GM12878 (cell line): ENCODE results near the gene SLC4A2. TPM values are rescaled to one million over a fixed set of nuclear protein-coding genes. Genes with fewer than 3 reads are reported as not detected.

ENCODE experiments used
- ATAC-seq: fragments of 200-7000 bp; cut with Tn5 transposase; 3 replicates; pipeline ENCODE4 v1.9.1; 2020; ENCODE audit warnings: mild to moderate bottlenecking, moderate library complexity
- Bru-seq: library from RNA; stranded (reverse); fragments of 400-500 nt; gene quantifications from one replicate; lab custom pipeline; 2021; lab: Mats Ljungman, UMichigan
- BruChase-seq, 2 experiments: library from RNA; stranded (reverse); fragments of 400-500 nt; gene quantifications; one replicate each; lab custom pipeline; 2021; lab: Mats Ljungman, UMichigan
- BruUV-seq: library from RNA; stranded (reverse); fragments of 400-500 nt; replicated peaks from 2 replicates; lab custom pipeline; 2021; lab: Mats Ljungman, UMichigan
- CTCF ChIA-PET: fragments of 300-600 bp; sonication (Branson Sonifier 250); formaldehyde crosslinking; extraction: SDS; loops from one replicate; lab custom pipeline; 2021; ENCODE audit warnings: inconsistent platforms; lab: Yijun Ruan, JAX
- POLR2A ChIA-PET: fragments of 350-600 bp; formaldehyde crosslinking; extraction: SDS; loops from one replicate; lab custom pipeline; 2021; ENCODE audit warnings: inconsistent platforms; lab: Charles Lee
- RAD21 ChIA-PET: fragments of 300-600 bp; sonication (Branson Sonifier 250); formaldehyde crosslinking; loops from one replicate; lab custom pipeline; 2023; ENCODE audit warnings: antibody characterized with exemption; ENCODE audit not compliant: unreplicated experiment; lab: Charles Lee
- SMC1A ChIA-PET: fragments of 300-600 bp; sonication (Branson Sonifier 250); formaldehyde crosslinking; loops from one replicate; lab custom pipeline; 2023; ENCODE audit not compliant: unreplicated experiment, uncharacterized antibody; lab: Charles Lee
- DNase-seq: peaks from one replicate; pipeline ENCODE4 v3.0.0-alpha.2; 2011; ENCODE audit warnings: low read depth, low spot score
- FAIRE-seq: peaks from 3 replicates; lab custom pipeline; 2011; peaks lifted over from hg19 to GRCh38; lab: Jason Lieb, UNC
- H2AFZ ChIP-seq: 2 replicates; pipeline ENCODE4 v1.6.0; 2011; ENCODE audit warnings: low read depth, low read length, control low read depth; ENCODE audit not compliant: control insufficient read depth
- H3K27ac ChIP-seq: 2 replicates; pipeline ENCODE4 v1.5.1; 2011; ENCODE audit warnings: control low read depth; ENCODE audit not compliant: control insufficient read depth, insufficient read depth
- H3K27me3 ChIP-seq, 2 experiments: replicated peaks in 1 of 2; 2 replicates each; pipeline versions ENCODE4 v1.6.0 to v1.6.1; 2011; ENCODE audit warnings: low read length in 1 of 2; ENCODE audit not compliant: control insufficient read depth in 2 of 2, insufficient read depth in 2 of 2
- H3K36me3 ChIP-seq, 2 experiments: 2 replicates each; pipeline ENCODE4 v1.5.1; 2011; ENCODE audit warnings: low read length in 1 of 2; ENCODE audit not compliant: control insufficient read depth in 2 of 2, insufficient read depth in 2 of 2
- H3K4me1 ChIP-seq: 2 replicates; pipeline ENCODE4 v1.6.1; 2011; ENCODE audit warnings: mild to moderate bottlenecking, low read length, moderate library complexity, mixed read lengths; ENCODE audit not compliant: control insufficient read depth, insufficient read depth
- H3K4me2 ChIP-seq: 2 replicates; pipeline ENCODE4 v1.6.0; 2011; ENCODE audit warnings: control low read depth; ENCODE audit not compliant: control insufficient read depth, insufficient read depth
- H3K4me3 ChIP-seq: fragments of 200-600 bp; sonication (generic); 2 replicates; pipeline ENCODE4 v1.5.1; 2016
- H3K79me2 ChIP-seq: 2 replicates; pipeline ENCODE4 v1.6.0; 2011; ENCODE audit warnings: low read length; ENCODE audit not compliant: control insufficient read depth, insufficient read depth
- H3K9ac ChIP-seq: 2 replicates; pipeline ENCODE4 v1.8.0; 2011; ENCODE audit warnings: low read length, control low read depth, mixed read lengths; ENCODE audit not compliant: control insufficient read depth, insufficient read depth
- H3K9me3 ChIP-seq: replicated peaks from 3 replicates; pipeline ENCODE4 v1.5.1; 2011; ENCODE audit warnings: mild to moderate bottlenecking, low read length; ENCODE audit not compliant: control insufficient read depth, insufficient read depth
- H4K20me1 ChIP-seq: 2 replicates; pipeline ENCODE4 v1.6.0; 2011; ENCODE audit not compliant: control insufficient read depth, insufficient read depth
- CBX5 ChIP-seq: sonication (generic); IDR thresholded peaks from 2 replicates; pipeline ENCODE4 v1.6.1; 2016; ENCODE audit warnings: low read depth, moderate library complexity, mild to moderate bottlenecking, inconsistent platforms
- EGR1 ChIP-seq, 2 experiments: IDR thresholded peaks; 1 replicate in 1 of 2; 2 replicates in 1 of 2; pipeline ENCODE4 v1.6.1; 2011 to 2012; ENCODE audit warnings: low read depth in 2 of 2, low read length in 2 of 2, borderline replicate concordance in 1 of 2, mild to moderate bottlenecking in 1 of 2, moderate library complexity in 1 of 2
- EP300 ChIP-seq, 2 experiments: fragments of 150-350 bp in 1 of 2; IDR thresholded peaks; 2 replicates each; pipeline ENCODE4 v1.6.1; 2011 to 2012; ENCODE audit warnings: low read depth in 2 of 2, low read length in 2 of 2, borderline replicate concordance in 1 of 2, improper control_type of control experiment in 1 of 2, inconsistent platforms in 1 of 2; ENCODE audit not compliant: control insufficient read depth in 1 of 2
- EZH2 ChIP-seq: IDR thresholded peaks from 2 replicates; pipeline ENCODE4 v1.6.1; 2012; ENCODE audit warnings: low read depth, mild to moderate bottlenecking, control low read depth, inconsistent platforms, low read length, borderline replicate concordance; ENCODE audit not compliant: control insufficient read depth
- FOXM1 ChIP-seq: IDR thresholded peaks from 2 replicates; pipeline ENCODE4 v1.6.1; 2012; ENCODE audit warnings: low read depth, mild to moderate bottlenecking, inconsistent platforms, low read length, moderate library complexity
- HDGF ChIP-seq: fragments of 450-650 bp; IDR thresholded peaks from 2 replicates; pipeline ENCODE4 v1.6.1; 2016; ENCODE audit warnings: antibody characterized with exemption
- NR2F1 ChIP-seq: fragments of 450-650 bp; conservative IDR thresholded peaks from 2 replicates; pipeline ENCODE4 v1.6.1; 2017; ENCODE audit warnings: mild to moderate bottlenecking
- POLR2AphosphoS5 ChIP-seq: IDR thresholded peaks from 2 replicates; pipeline ENCODE4 v1.6.1; 2011; ENCODE audit warnings: mild to moderate bottlenecking, low read length, inconsistent platforms
- RCOR1 ChIP-seq: conservative IDR thresholded peaks from 2 replicates; pipeline ENCODE4 v1.6.1; 2012; ENCODE audit warnings: low read depth, low read length, improper control_type of control experiment
- TCF7 ChIP-seq: IDR thresholded peaks from 2 replicates; pipeline ENCODE4 v1.6.1; 2014; ENCODE audit warnings: antibody characterized with exemption, borderline replicate concordance
- WGBS: methylation state at CpG from one replicate; pipeline ENCODE4 v1.1.6; 2016; ENCODE audit warnings: low lambda C conversion rate; ENCODE audit not compliant: insufficient replicate concordance, insufficient coverage; ENCODE audit errors: missing lambda C conversion rate; 5-methylcytosine and 5-hydroxymethylcytosine counted together
- in situ Hi-C: fragments of 300-500 bp; cut with MboI; formaldehyde crosslinking; loops from 9 replicates; pipeline ENCODE4 v1.14.3; 2018; ENCODE audit warnings: mixed read lengths
- intact Hi-C: fragments of 100-400 bp; cut with micrococcal nuclease; formaldehyde crosslinking; loops from one replicate; pipeline ENCODE4 v1.14.2; 2022; ENCODE audit not compliant: unreplicated experiment
- long read RNA-seq, 2 experiments: library from polyadenylated mRNA; unstranded; transcript quantifications; one replicate each; pipeline ENCODE4 v2.0.0, GENCODE V29; 2019 to 2020
- polyA minus RNA-seq, 3 experiments: library from RNA; depleted of rRNA, polyadenylated mRNA; stranded (reverse); fragments of >200 nt; gene quantifications; 2 replicates each; pipeline ENCODE4 v1.2.3, GENCODE V29; 2011
- polyA plus RNA-seq, 11 experiments: library from polyadenylated mRNA; depleted of rRNA in 4 of 11; unstranded in 6 of 11; stranded (reverse) in 5 of 11; fragments of >200 nt; fragmentation: Nextera tagmentation in 4 of 11; fragmentation: Illumina TruSeq in 1 of 11; extraction: Ambion mirVana in 4 of 11; extraction: Trizol in 1 of 11; gene quantifications; 1 replicate in 1 of 11; 2 replicates in 10 of 11; pipeline versions ENCODE4 v1.2.1 to v1.2.3, GENCODE V29; 2011 to 2016; ENCODE audit warnings: inconsistent platforms in 2 of 11, missing spikeins in 2 of 11, low read depth in 1 of 11
- total RNA-seq, 4 experiments: library from RNA; depleted of rRNA in 3 of 4; stranded (reverse); fragments of >200 nt in 3 of 4; fragmentation: Illumina TruSeq in 1 of 4; extraction: Trizol in 1 of 4; gene quantifications; 2 replicates each; pipeline versions ENCODE4 v1.2.1 to v1.2.3, GENCODE V29; 2013 to 2021
- TF ChIP-seq, protein P1 (sequence below): fragments of 450-650 bp; conservative IDR thresholded peaks from 2 replicates; pipeline ENCODE4 v1.6.1; 2017; ENCODE audit warnings: mild to moderate bottlenecking, moderate library complexity

The SLC4A2 gene, protein sequence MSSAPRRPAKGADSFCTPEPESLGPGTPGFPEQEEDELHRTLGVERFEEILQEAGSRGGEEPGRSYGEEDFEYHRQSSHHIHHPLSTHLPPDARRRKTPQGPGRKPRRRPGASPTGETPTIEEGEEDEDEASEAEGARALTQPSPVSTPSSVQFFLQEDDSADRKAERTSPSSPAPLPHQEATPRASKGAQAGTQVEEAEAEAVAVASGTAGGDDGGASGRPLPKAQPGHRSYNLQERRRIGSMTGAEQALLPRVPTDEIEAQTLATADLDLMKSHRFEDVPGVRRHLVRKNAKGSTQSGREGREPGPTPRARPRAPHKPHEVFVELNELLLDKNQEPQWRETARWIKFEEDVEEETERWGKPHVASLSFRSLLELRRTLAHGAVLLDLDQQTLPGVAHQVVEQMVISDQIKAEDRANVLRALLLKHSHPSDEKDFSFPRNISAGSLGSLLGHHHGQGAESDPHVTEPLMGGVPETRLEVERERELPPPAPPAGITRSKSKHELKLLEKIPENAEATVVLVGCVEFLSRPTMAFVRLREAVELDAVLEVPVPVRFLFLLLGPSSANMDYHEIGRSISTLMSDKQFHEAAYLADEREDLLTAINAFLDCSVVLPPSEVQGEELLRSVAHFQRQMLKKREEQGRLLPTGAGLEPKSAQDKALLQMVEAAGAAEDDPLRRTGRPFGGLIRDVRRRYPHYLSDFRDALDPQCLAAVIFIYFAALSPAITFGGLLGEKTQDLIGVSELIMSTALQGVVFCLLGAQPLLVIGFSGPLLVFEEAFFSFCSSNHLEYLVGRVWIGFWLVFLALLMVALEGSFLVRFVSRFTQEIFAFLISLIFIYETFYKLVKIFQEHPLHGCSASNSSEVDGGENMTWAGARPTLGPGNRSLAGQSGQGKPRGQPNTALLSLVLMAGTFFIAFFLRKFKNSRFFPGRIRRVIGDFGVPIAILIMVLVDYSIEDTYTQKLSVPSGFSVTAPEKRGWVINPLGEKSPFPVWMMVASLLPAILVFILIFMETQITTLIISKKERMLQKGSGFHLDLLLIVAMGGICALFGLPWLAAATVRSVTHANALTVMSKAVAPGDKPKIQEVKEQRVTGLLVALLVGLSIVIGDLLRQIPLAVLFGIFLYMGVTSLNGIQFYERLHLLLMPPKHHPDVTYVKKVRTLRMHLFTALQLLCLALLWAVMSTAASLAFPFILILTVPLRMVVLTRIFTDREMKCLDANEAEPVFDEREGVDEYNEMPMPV
- 37.3 and 42.1 TPM in 2 replicates for total RNA-seq (2013; cell fraction: nucleolus; rRNA removed)
- total RNA-seq (2014; rRNA removed) (50.7 and 51.0 TPM in 2 replicates), total RNA-seq (2014; rRNA removed; fragmentation: Illumina TruSeq; extraction: Trizol) (15.6 and 17.4 TPM in 2 replicates), total RNA-seq (2021) (69.1 and 78.6 TPM in 2 replicates), polyA plus RNA-seq (2011; rRNA removed) (10.8 and 25.8 TPM in 2 replicates), polyA plus RNA-seq (2014; fragmentation: Illumina TruSeq; extraction: Trizol) (2.9 and 21.9 TPM in 2 replicates), polyA plus RNA-seq (2014; fragmentation: Nextera tagmentation; extraction: Ambion mirVana) (10 to 100 TPM in 1 of 2 experiments, 1 to 10 TPM in 1; 2.7 to 12.1 TPM), polyA plus RNA-seq (2014; rRNA removed) (63.8 and 68.7 TPM in 2 replicates), polyA plus RNA-seq (2016; fragmentation: Nextera tagmentation; extraction: Ambion mirVana) (10 to 100 TPM; 34.4 to 38.9 TPM), polyA minus RNA-seq (2011; rRNA and poly(A)+ RNA removed) (10.8 and 27.9 TPM in 2 replicates), Bru-seq, nascent RNA (percentile 57 among the genes with signal in this experiment), BruChase-seq, experiment 1, labeled RNA remaining after a 6-hour chase (percentile 75 among the genes with signal in this experiment), BruChase-seq, experiment 2, labeled RNA remaining after a 2-hour chase (percentile 71 among the genes with signal in this experiment)
- polyA plus RNA-seq (2011; ENCODE audit: low read depth): 14.2 TPM
- polyA plus RNA-seq (2011; cell fraction: cytosol; rRNA removed): 32.2 and 35.6 TPM in 2 replicates
- 168 and 199 TPM in 2 replicates for polyA plus RNA-seq (2011; cell fraction: nucleus; rRNA removed)
- 46.6 and 51.1 TPM in 2 replicates for polyA plus RNA-seq (2012)
- polyA minus RNA-seq (2011; cell fraction: cytosol; rRNA and poly(A)+ RNA removed): 10.4 and 11.4 TPM in 2 replicates
- polyA minus RNA-seq (2011; cell fraction: nucleus; rRNA and poly(A)+ RNA removed): 46.8 and 68.3 TPM in 2 replicates
- long read RNA-seq, experiment 1, full-length matches to known transcripts: 1 of 4 reads
- long read RNA-seq, experiment 1, partial matches to known transcripts: 2 of 4 reads
- long read RNA-seq, experiment 1, other reads (novel, unspliced or antisense): 1 of 4 reads
- long read RNA-seq, experiment 2: 0 reads

DNA sequence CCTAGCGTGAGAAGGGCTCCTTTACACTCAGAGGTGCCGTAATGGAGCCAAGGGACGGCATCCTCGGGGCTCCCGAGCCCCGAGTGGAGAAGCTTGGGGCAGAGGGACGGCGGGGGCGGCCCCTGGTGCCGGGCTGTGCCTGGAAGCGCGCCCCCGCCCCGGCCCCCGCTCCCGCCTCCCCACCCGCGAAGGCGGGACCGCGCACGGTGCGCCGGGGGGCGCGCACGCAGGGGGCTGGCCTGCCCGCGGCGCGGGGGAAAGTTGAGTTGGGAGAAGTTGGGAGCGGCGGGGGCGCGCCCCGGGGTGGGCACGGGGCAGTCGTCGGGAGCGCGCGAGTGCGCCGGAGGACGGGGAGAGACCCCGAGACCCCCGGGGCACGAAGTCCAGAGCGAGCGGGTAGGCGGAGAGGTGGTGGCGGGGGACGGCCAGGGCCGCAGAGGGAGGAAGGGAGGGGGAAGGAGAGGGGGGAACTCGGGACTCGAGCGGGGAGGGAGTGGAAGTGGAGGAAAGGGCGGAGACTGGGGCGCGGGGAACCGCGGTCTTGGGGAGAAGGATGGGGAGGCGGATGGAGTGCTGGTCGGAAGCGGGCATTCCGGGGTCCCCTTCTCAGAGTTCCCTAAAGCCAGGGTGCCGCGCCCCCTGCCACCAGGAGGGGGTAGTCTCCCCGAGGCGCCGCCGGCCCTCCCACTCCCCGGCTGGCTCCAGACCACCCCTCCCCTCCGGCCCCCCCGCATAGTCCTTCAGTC, at the start of gene SLC4A2:
Gene SLC4A2, plus strand, starts transcription at position 223 of the 746 bp plus-strand sequence. CDS start 2,399 bp downstream, outside the sequence.
- POLR2A ChIA-PET: interaction anchor here (0.7 to 1.4 kb wide), 3 partner anchors 21 to 26 kb away, joined by 3 to 9 read pairs (median 3); partner anchors contain the start of genes FASTK and TMUB1
- H3K27ac ChIP-seq: peak within 1 kb of the TSS; percentile 88
- intact Hi-C loops (loop anchor here (2.0 kb wide), 2 partner anchors 29 to 51 kb away; no protein-coding TSS in a partner anchor), in situ Hi-C loops (no loop called here)
- peak within 1 kb of the TSS; percentile 92 for H2AFZ ChIP-seq
- peak within 1 kb of the TSS; percentile 86 for H3K9ac ChIP-seq
- peaks cover 24% of the 10 kb centered on the region for H3K4me1 ChIP-seq
- no peaks in the 10 kb centered on the region for H3K27me3 ChIP-seq
- peaks cover 21% of the 10 kb centered on the region for H3K79me2 ChIP-seq
- FAIRE-seq (no peak), ATAC-seq (peak; percentile 56), DNase-seq (no peak)
- no TSS peak for BruUV-seq
- H3K4me2 ChIP-seq: peak within 1 kb of the TSS; percentile 98
- H3K36me3 ChIP-seq: no peaks in the 10 kb centered on the region; a peak in 1 of 4 replicates
- CTCF ChIA-PET: interaction anchor here (0.8 to 1.8 kb wide), 8 partner anchors 21 to 64 kb away, joined by 3 to 8 read pairs (median 4); partner anchors contain the start of gene FASTK
- H3K9me3 ChIP-seq: no peaks in the 10 kb centered on the region
- whole genome bisulfite sequencing: 2% methylated on average over 17 of the region's 75 CpGs
- H3K4me3 ChIP-seq: peak within 1 kb of the TSS; percentile 99
- SMC1A ChIA-PET: interaction anchor here (1.0 kb wide), 2 partner anchors 23 to 26 kb away, joined by 3 to 5 read pairs; partner anchors contain the start of gene TMUB1
- RAD21 ChIA-PET: interaction anchor here (0.6 to 1.4 kb wide), 3 partner anchors 30 to 52 kb away, joined by 3 to 4 read pairs (median 3); no protein-coding TSS in a partner anchor
- no peaks in the 10 kb centered on the region for H4K20me1 ChIP-seq
- TF ChIP-seq FOXM1 (no peak), NR2F1 (no peak), POLR2AphosphoS5 (no peak), TCF7 (no peak), EP300 (IDR thresholded peaks at IDR 0.05; ENCODE audit: borderline replicate concordance in 1 of 2, control insufficient read depth in 1 of 2, low read depth in 2 of 2, low read length in 2 of 2) (no peak), CBX5 (no peak), EZH2 (no peak), HDGF (peak; percentile 30; the same call in 1 of the 2 replicates), EGR1 (IDR thresholded peaks at IDR 0.05; ENCODE audit: borderline replicate concordance in 1 of 2, low read depth in 2 of 2, low read length in 2 of 2) (peak in 1 of 2 experiments; percentile 91; a peak in 1 of 3 replicates), RCOR1 (no peak)
- TF ChIP-seq, protein P1, sequence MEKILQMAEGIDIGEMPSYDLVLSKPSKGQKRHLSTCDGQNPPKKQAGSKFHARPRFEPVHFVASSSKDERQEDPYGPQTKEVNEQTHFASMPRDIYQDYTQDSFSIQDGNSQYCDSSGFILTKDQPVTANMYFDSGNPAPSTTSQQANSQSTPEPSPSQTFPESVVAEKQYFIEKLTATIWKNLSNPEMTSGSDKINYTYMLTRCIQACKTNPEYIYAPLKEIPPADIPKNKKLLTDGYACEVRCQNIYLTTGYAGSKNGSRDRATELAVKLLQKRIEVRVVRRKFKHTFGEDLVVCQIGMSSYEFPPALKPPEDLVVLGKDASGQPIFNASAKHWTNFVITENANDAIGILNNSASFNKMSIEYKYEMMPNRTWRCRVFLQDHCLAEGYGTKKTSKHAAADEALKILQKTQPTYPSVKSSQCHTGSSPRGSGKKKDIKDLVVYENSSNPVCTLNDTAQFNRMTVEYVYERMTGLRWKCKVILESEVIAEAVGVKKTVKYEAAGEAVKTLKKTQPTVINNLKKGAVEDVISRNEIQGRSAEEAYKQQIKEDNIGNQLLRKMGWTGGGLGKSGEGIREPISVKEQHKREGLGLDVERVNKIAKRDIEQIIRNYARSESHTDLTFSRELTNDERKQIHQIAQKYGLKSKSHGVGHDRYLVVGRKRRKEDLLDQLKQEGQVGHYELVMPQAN: 0 out of 2 replicates have a peak, but pooled peaks have one; percentile 10
